COLO668 (cell line): ENCODE results near the gene NCAPG2.
"Not testable (repeated sequence)": the region's sequence is repeated elsewhere in the genome, so short reads cannot be mapped to it uniquely, and the experiment has no call there.

ENCODE experiments used
- DNase-seq: peaks from one replicate; lab custom pipeline; 2025; ENCODE audit not compliant: unreplicated experiment; lab: John Stamatoyannopoulos, UW

NCAPG2 gene

GRCh38 chr7:158706710-158707590 is 2.3 kb upstream of the NCAPG2 start:
- DNase-seq = no peak

- no peak for DNase-seq
These were observed 1.7 kb upstream of the NCAPG2 start for GRCh38 chr7:158706273-158706704.

- DNase-seq = peak; percentile 64
These were observed 738 bp upstream of the NCAPG2 start for GRCh38 chr7:158705234-158705850.

- not testable (repeated sequence) for DNase-seq
These were observed 703 bp downstream of the NCAPG2 start for GRCh38 chr7:158703679-158704523.

GRCh38 chr7:158702944-158703343 is 1.7 kb downstream of the NCAPG2 start:
- no peak for DNase-seq

- DNase-seq = no peak
These were observed 2.4 kb downstream of the NCAPG2 start for GRCh38 chr7:158702196-158702595.

GRCh38 chr7:158700008-158700407 is 4.6 kb downstream of the NCAPG2 start:
- DNase-seq = no peak

- no peak for DNase-seq
These were observed 5.3 kb downstream of the NCAPG2 start for GRCh38 chr7:158699341-158699740.

- no peak for DNase-seq
These were observed 5.9 kb downstream of the NCAPG2 start for GRCh38 chr7:158698657-158699195.

GRCh38 chr7:158697597-158697996 is 7.0 kb downstream of the NCAPG2 start:
- not testable (repeated sequence) for DNase-seq

GRCh38 chr7:158695726-158696452 is 8.7 kb downstream of the NCAPG2 start:
- DNase-seq = peak; percentile 11

GRCh38 chr7:158695056-158695455 is 9.5 kb downstream of the NCAPG2 start:
- no peak for DNase-seq

GRCh38 chr7:158694650-158695049 is 10.0 kb downstream of the NCAPG2 start:
- no peak for DNase-seq

- DNase-seq = no peak
These were observed 15.1 kb downstream of the NCAPG2 start for GRCh38 chr7:158689488-158689887.

GRCh38 chr7:158687406-158687805 is 17.2 kb downstream of the NCAPG2 start:
- DNase-seq = no peak

- no peak for DNase-seq
These were observed 18.9 kb downstream of the NCAPG2 start for GRCh38 chr7:158685693-158686092.

- DNase-seq = no peak
These were observed 20.3 kb downstream of the NCAPG2 start for GRCh38 chr7:158684329-158684728.

GRCh38 chr7:158683541-158683940 is 21.1 kb downstream of the NCAPG2 start:
- no peak for DNase-seq

GRCh38 chr7:158682456-158682855 is 22.1 kb downstream of the NCAPG2 start:
- DNase-seq = no peak

GRCh38 chr7:158680754-158681153 is 23.9 kb downstream of the NCAPG2 start:
- DNase-seq = no peak
